Sigmoid colon (tissue), 7 donors: ENCODE data around the gene FILIP1L. TPM values are rescaled to one million over a fixed set of nuclear protein-coding genes. Genes with fewer than 3 reads are reported as not detected.

Source experiments
- DNase-seq: peaks from one replicate; pipeline ENCODE4 v3.0.0-alpha.2; 2019
- H3K27ac ChIP-seq, 4 donors: fragments of 200-600 bp; sonication (generic); one replicate each; pipeline ENCODE4 v1.5.1; 2016 to 2019; ENCODE audit warnings: mild to moderate bottlenecking in 1 of 4
- H3K27me3 ChIP-seq, 3 donors: fragments of 200-600 bp; sonication (generic); one replicate each; pipeline ENCODE4 v1.5.1; 2019; ENCODE audit warnings: mild to moderate bottlenecking in 1 of 3
- H3K36me3 ChIP-seq, 4 donors: fragments of 200-600 bp; sonication (generic); one replicate each; pipeline ENCODE4 v1.5.1; 2016 to 2019
- H3K4me1 ChIP-seq, 4 donors: fragments of 200-600 bp; sonication (generic); one replicate each; pipeline ENCODE4 v1.5.1; 2017 to 2019
- H3K4me3 ChIP-seq, 4 donors: fragments of 200-600 bp; sonication (generic); one replicate each; pipeline ENCODE4 v1.5.1; 2017 to 2019; ENCODE audit warnings: mild to moderate bottlenecking in 2 of 4, moderate library complexity in 1 of 4
- H3K9me3 ChIP-seq, 4 donors: fragments of 200-600 bp in 3 of 4; sonication (generic) in 3 of 4; one replicate each; pipeline versions ENCODE4 v1.5.1 to v1.6.1; 2013 to 2019
- CTCF ChIP-seq, 4 experiments: fragments of 450-650 bp in 3 of 4; fragments of 200-600 bp in 1 of 4; IDR thresholded peaks; one replicate each; pipeline ENCODE4 v1.5.1; 2016 to 2019; ENCODE audit warnings: antibody characterized with exemption in 4 of 4, mild to moderate bottlenecking in 3 of 4, moderate library complexity in 2 of 4
- EP300 ChIP-seq, 4 donors: sonication (generic); formaldehyde crosslinking; IDR thresholded peaks; one replicate each; pipeline ENCODE4 v1.6.1; 2017; ENCODE audit warnings: antibody characterized with exemption in 4 of 4
- POLR2A ChIP-seq, 2 donors: fragments of 450-650 bp; IDR thresholded peaks; one replicate each; pipeline ENCODE4 v1.6.1; 2016; ENCODE audit warnings: antibody characterized with exemption in 2 of 2, mild to moderate bottlenecking in 2 of 2, moderate library complexity in 2 of 2
- POLR2AphosphoS5 ChIP-seq, 4 donors: sonication (generic); formaldehyde crosslinking; IDR thresholded peaks; one replicate each; pipeline ENCODE4 v1.6.1; 2017; ENCODE audit warnings: antibody characterized with exemption in 4 of 4
- WGBS, 2 donors: extraction: QIAGEN DNeasy Blood & Tissue Kit; methylation state at CpG; one replicate each; pipeline ENCODE4 v1.1.7; 2013; 5-methylcytosine and 5-hydroxymethylcytosine counted together
- intact Hi-C: fragments of 100-400 bp; cut with DNase I; formaldehyde crosslinking; loops from one replicate; pipeline ENCODE4 v1.15.1; 2023
- polyA plus RNA-seq, 3 donors: library from polyadenylated mRNA; stranded (reverse); fragments of 200-250 nt; gene quantifications; one replicate each; pipeline ENCODE4 v1.2.3, GENCODE V29; 2013
- total RNA-seq, 4 donors: library from RNA; depleted of rRNA; stranded (reverse); fragments of >200 nt; gene quantifications; one replicate each; pipeline ENCODE4 v1.1.0, GENCODE V29; 2016
- donor health status: healthy with polysubstance abuse.
- donor health status: Bipolar disorder and iron deficiency.
- donor health status: healthy.

FILIP1L gene
- total and polyA plus RNA-seq, 7 donors = 6.0 to 93.3 (median 42.5) TPM

GRCh38 chr3:100154171-100154570, 39.9 kb upstream of the FILIP1L start:
- H3K4me1 ChIP-seq = peaks cover 0 to 34% (median 21%) of the 10 kb centered on the region in 4 donors
- H3K27ac ChIP-seq = no peak overlapping the region
- TF ChIP-seq POLR2AphosphoS5 (IDR thresholded peaks at IDR 0.05) (no peak), CTCF (IDR thresholded peaks at IDR 0.05) (no peak), POLR2A (IDR thresholded peaks at IDR 0.05) (no peak), EP300 (IDR thresholded peaks at IDR 0.05) (no peak)
- no peaks in the 10 kb centered on the region for H3K36me3 ChIP-seq
- peaks cover 0 to 2% (median 0%) of the 10 kb centered on the region in 4 donors for H3K9me3 ChIP-seq
- 93% methylated on average over 1 of the region's 1 CpG for WGBS, 2 donors
- DNase-seq = no peak
- intact Hi-C loops = no loop called here
- no peaks in the 10 kb centered on the region for H3K27me3 ChIP-seq
- no peak overlapping the region for H3K4me3 ChIP-seq

GRCh38 chr3:100151024-100151707, 36.9 kb upstream of the FILIP1L start:
- intact Hi-C loops = no loop called here
- Histone ChIP-seq H3K9me3 (peaks cover 0 to 2% (median 0%) of the 10 kb centered on the region in 4 donors), H3K4me1 (peaks cover 0 to 22% (median 15%) of the 10 kb centered on the region in 4 donors), H3K4me3 (no peak overlapping the region), H3K36me3 (no peaks in the 10 kb centered on the region), H3K27me3 (no peaks in the 10 kb centered on the region), H3K27ac (peak overlapping the region; percentile 41 to 75 (median 68))
- 80 to 87% methylated on average over 8 of the region's 8 CpGs for WGBS, 2 donors
- no peak for TF ChIP-seq EP300 (IDR thresholded peaks at IDR 0.05)
- peak; percentile 64 for DNase-seq

- intact Hi-C loops = no loop called here
- H3K9me3 ChIP-seq = peaks cover 0 to 2% (median 0%) of the 10 kb centered on the region in 4 donors
Observed at GRCh38 chr3:100150473-100150872, 36.2 kb upstream of the FILIP1L start.

GRCh38 chr3:100149713-100150415, 35.6 kb upstream of the FILIP1L start:
- no peaks in the 10 kb centered on the region for H3K9me3 ChIP-seq
- TF ChIP-seq POLR2A (IDR thresholded peaks at IDR 0.05) (no peak), EP300 (IDR thresholded peaks at IDR 0.05) (no peak), CTCF (IDR thresholded peaks at IDR 0.05) (no peak), POLR2AphosphoS5 (IDR thresholded peaks at IDR 0.05) (no peak)
- no peaks in the 10 kb centered on the region for H3K27me3 ChIP-seq
- 93% methylated on average over 6 of the region's 6 CpGs for WGBS, 2 donors
- H3K36me3 ChIP-seq = no peaks in the 10 kb centered on the region
- peaks cover 0 to 22% (median 15%) of the 10 kb centered on the region in 4 donors for H3K4me1 ChIP-seq
- DNase-seq = no peak
- peak overlapping the region in 3 of 4 donors; percentile 68 to 75 (median 69) for H3K27ac ChIP-seq
- no peak overlapping the region for H3K4me3 ChIP-seq
- intact Hi-C loops = no loop called here

More at GRCh38 chr3:100150473-100150872, 36.2 kb upstream of the FILIP1L start:
- TF ChIP-seq POLR2AphosphoS5 (IDR thresholded peaks at IDR 0.05) (peak in 3 of 4 donors; percentile 12 to 56 (median 52)), POLR2A (IDR thresholded peaks at IDR 0.05) (no peak), CTCF (IDR thresholded peaks at IDR 0.05) (no peak)
- Histone ChIP-seq H3K4me3 (no peak overlapping the region), H3K4me1 (peaks cover 0 to 22% (median 15%) of the 10 kb centered on the region in 4 donors), H3K36me3 (no peaks in the 10 kb centered on the region), H3K27me3 (no peaks in the 10 kb centered on the region), H3K27ac (peak overlapping the region in 3 of 4 donors; percentile 68 to 75 (median 69))
- DNase-seq = no peak
- 82 to 92% methylated on average over 1 of the region's 1 CpG for WGBS, 2 donors

- intact Hi-C loops = no loop called here
- WGBS, 2 donors = 83 to 86% methylated on average over 2 of the region's 2 CpGs
- TF ChIP-seq EP300 (IDR thresholded peaks at IDR 0.05) (no peak), POLR2AphosphoS5 (IDR thresholded peaks at IDR 0.05) (no peak), POLR2A (IDR thresholded peaks at IDR 0.05) (no peak), CTCF (IDR thresholded peaks at IDR 0.05) (no peak)
- H3K27me3 ChIP-seq = no peaks in the 10 kb centered on the region
- H3K9me3 ChIP-seq = no peaks in the 10 kb centered on the region
- H3K36me3 ChIP-seq = no peaks in the 10 kb centered on the region
- H3K27ac ChIP-seq = no peak overlapping the region
- no peak overlapping the region for H3K4me3 ChIP-seq
- H3K4me1 ChIP-seq = peaks cover 0 to 22% (median 15%) of the 10 kb centered on the region in 4 donors
- no peak for DNase-seq
Observed at GRCh38 chr3:100149130-100149529, 34.8 kb upstream of the FILIP1L start.
